Measurements from ENCODE around the gene ICA1. TPM values are rescaled to one million over a fixed set of nuclear protein-coding genes. Genes with fewer than 3 reads are reported as not detected.

Gene ICA1
- total RNA-seq, 1 experiment from 2014 or later: 28.8 TPM

GRCh38 chr7:8086239-8086638, 175.7 kb downstream of the ICA1 start:
- Mint-ChIP-seq H3K9me3 (no peaks in the 10 kb centered on the region), H3K4me1 (peaks cover 25 to 29% of the 10 kb centered on the region in 2 experiments), H3K36me3 (ENCODE audit: insufficient read depth in 1 of 3, low read depth in 3 of 3) (peaks cover 4 to 11% (median 8%) of the 10 kb centered on the region in 3 experiments; a peak in 5 of 7 replicates), H3K27me3 (ENCODE audit: low read depth) (no peaks in the 10 kb centered on the region), H3K4me3 (no peak overlapping the region), H3K27ac (peak overlapping the region in 2 of 3 experiments; percentile 74 to 91; a peak in 5 of 7 replicates)
- no peak for DNase-seq
- H3T11ph ChIP-seq (ENCODE audit: low read length): no peak overlapping the region
- no peak overlapping the region for H3K4ac ChIP-seq (ENCODE audit: low read depth, low read length)
- H2AK5ac ChIP-seq (ENCODE audit: insufficient read length, low read length): no peak overlapping the region
- H3K23ac ChIP-seq (ENCODE audit: insufficient read length, low read depth, low read length): no peak overlapping the region
- H3K4me2 ChIP-seq (ENCODE audit: insufficient read depth, insufficient read length, low read length): no peak overlapping the region
- no peaks in the 10 kb centered on the region for H3K79me2 ChIP-seq (ENCODE audit: insufficient read depth, low read length)
- no peaks in the 10 kb centered on the region for H3K9me3 ChIP-seq (ENCODE audit: control insufficient read depth, low read depth, low read length)
- no peaks in the 10 kb centered on the region for H4K20me1 ChIP-seq (ENCODE audit: control insufficient read depth, insufficient read depth, insufficient read length)
- no peak overlapping the region for H4K8ac ChIP-seq (replicated peaks; ENCODE audit: insufficient read length, low read depth, low read length)
- no peak overlapping the region for H2BK5ac ChIP-seq (ENCODE audit: insufficient read length, low read length)
- WGBS (ENCODE audit: extremely low coverage, insufficient read length, low lambda C conversion rate): no CpG with 5 or more reads among the region's 6 CpGs
- H4K5ac ChIP-seq (ENCODE audit: insufficient read length, low read depth, low read length): no peak overlapping the region
- H3K79me1 ChIP-seq (ENCODE audit: insufficient read depth, low read depth, low read length, poor library complexity, severe bottlenecking): no peaks in the 10 kb centered on the region
- H3K18ac ChIP-seq (ENCODE audit: insufficient read length, low read depth, low read length): no peak overlapping the region
- no peak overlapping the region for H2BK12ac ChIP-seq (ENCODE audit: insufficient read length, low read depth, low read length)
- no peak overlapping the region for H2BK20ac ChIP-seq (ENCODE audit: low read depth, low read length, poor library complexity, severe bottlenecking)
- H3K9ac ChIP-seq (ENCODE audit: extremely low read depth, insufficient read length, low read length): no peak overlapping the region
- TF ChIP-seq, protein P1, sequence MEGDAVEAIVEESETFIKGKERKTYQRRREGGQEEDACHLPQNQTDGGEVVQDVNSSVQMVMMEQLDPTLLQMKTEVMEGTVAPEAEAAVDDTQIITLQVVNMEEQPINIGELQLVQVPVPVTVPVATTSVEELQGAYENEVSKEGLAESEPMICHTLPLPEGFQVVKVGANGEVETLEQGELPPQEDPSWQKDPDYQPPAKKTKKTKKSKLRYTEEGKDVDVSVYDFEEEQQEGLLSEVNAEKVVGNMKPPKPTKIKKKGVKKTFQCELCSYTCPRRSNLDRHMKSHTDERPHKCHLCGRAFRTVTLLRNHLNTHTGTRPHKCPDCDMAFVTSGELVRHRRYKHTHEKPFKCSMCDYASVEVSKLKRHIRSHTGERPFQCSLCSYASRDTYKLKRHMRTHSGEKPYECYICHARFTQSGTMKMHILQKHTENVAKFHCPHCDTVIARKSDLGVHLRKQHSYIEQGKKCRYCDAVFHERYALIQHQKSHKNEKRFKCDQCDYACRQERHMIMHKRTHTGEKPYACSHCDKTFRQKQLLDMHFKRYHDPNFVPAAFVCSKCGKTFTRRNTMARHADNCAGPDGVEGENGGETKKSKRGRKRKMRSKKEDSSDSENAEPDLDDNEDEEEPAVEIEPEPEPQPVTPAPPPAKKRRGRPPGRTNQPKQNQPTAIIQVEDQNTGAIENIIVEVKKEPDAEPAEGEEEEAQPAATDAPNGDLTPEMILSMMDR (conservative IDR thresholded peaks at IDR 0.05): no peak
- no peak overlapping the region for H3K14ac ChIP-seq (ENCODE audit: insufficient read depth, low read length)
- H3K56ac ChIP-seq (ENCODE audit: insufficient read length, low read depth, low read length): no peak overlapping the region
- H2BK15ac ChIP-seq (ENCODE audit: low read depth, low read length): no peak overlapping the region
- H3K27ac ChIP-seq (ENCODE audit: insufficient read length, low read depth, low read length): no peak overlapping the region
- no peaks in the 10 kb centered on the region for H3K27me3 ChIP-seq (ENCODE audit: insufficient read depth, low read length)
- H2BK120ac ChIP-seq (ENCODE audit: low read depth, low read length, poor library complexity, severe bottlenecking): no peak overlapping the region
- 0 out of 2 replicates have a peak, but pooled peaks cover 2% of the 10 kb centered on the region for H3K4me1 ChIP-seq (ENCODE audit: insufficient read depth, low read length)
- no peak overlapping the region for H4K91ac ChIP-seq (ENCODE audit: insufficient read length, low read depth, low read length)
- H3K23me2 ChIP-seq (ENCODE audit: insufficient read length, low read depth, low read length, poor library complexity, severe bottlenecking): no peaks in the 10 kb centered on the region
- no peak overlapping the region for H2AFZ ChIP-seq (ENCODE audit: low read length)

All from H9 (cell line).